H1 (cell line): Measurements from ENCODE around the gene HNRNPDL. TPM values are rescaled to one million over a fixed set of nuclear protein-coding genes. Genes with fewer than 3 reads are reported as not detected.

Source experiments
- CTCF ChIA-PET: fragments of 300-600 bp; sonication (Branson Sonifier 250); formaldehyde crosslinking; loops from one replicate; lab custom pipeline; 2021; ENCODE audit not compliant: partially characterized antibody; lab: Charles Lee
- POLR2A ChIA-PET: fragments of 300-600 bp; sonication (Branson Sonifier 250); formaldehyde crosslinking; loops from one replicate; lab custom pipeline; 2021; ENCODE audit warnings: inconsistent platforms; ENCODE audit not compliant: partially characterized antibody; lab: Charles Lee
- DNase-seq, 2 experiments: peaks; one replicate each; pipeline versions ENCODE4 v3.0.0 to v3.0.0-alpha.2; 2010 to 2022; ENCODE audit warnings: low spot score in 2 of 2, low read depth in 1 of 2, mixed read lengths in 1 of 2
- FAIRE-seq: peaks from 2 replicates; lab custom pipeline; 2011; peaks lifted over from hg19 to GRCh38; lab: Jason Lieb, UNC
- H2AFZ ChIP-seq: 2 replicates; pipeline ENCODE4 v1.8.1; 2012; ENCODE audit warnings: low read length, inconsistent platforms
- H2AK5ac ChIP-seq: 2 replicates; pipeline ENCODE4 v1.6.1; 2013; ENCODE audit warnings: low read depth, low read length
- H2BK120ac ChIP-seq: replicated peaks from 2 replicates; pipeline ENCODE3; 2013; ENCODE audit warnings: low read depth, low read length, inconsistent platforms
- H2BK12ac ChIP-seq: 2 replicates; pipeline ENCODE4 v1.6.1; 2013; ENCODE audit warnings: low read depth, low read length
- H2BK15ac ChIP-seq: 2 replicates; pipeline ENCODE4 v1.6.1; 2013; ENCODE audit warnings: low read length
- H2BK20ac ChIP-seq: 2 replicates; pipeline ENCODE4 v1.6.1; 2013; ENCODE audit warnings: low read length
- H2BK5ac ChIP-seq: 2 replicates; pipeline ENCODE4 v1.6.1; 2013; ENCODE audit warnings: low read depth, low read length
- H3K14ac ChIP-seq: 2 replicates; pipeline ENCODE4 v1.6.1; 2013; ENCODE audit warnings: inconsistent platforms; ENCODE audit not compliant: insufficient read length
- H3K18ac ChIP-seq: 2 replicates; pipeline ENCODE4 v1.6.1; 2013; ENCODE audit warnings: low read length; ENCODE audit errors: extremely low read depth
- H3K23ac ChIP-seq: 2 replicates; pipeline ENCODE4 v1.6.1; 2013; ENCODE audit warnings: inconsistent platforms; ENCODE audit not compliant: insufficient read length
- H3K23me2 ChIP-seq: 2 replicates; pipeline ENCODE4 v1.6.1; 2013; ENCODE audit warnings: low read depth, low read length
- H3K27ac ChIP-seq: 2 replicates; pipeline ENCODE4 v1.6.1; 2011; ENCODE audit warnings: low read depth, low read length, inconsistent platforms
- H3K27me3 ChIP-seq, 4 experiments: replicated peaks in 1 of 4; 1 replicate in 1 of 4; 2 replicates in 3 of 4; pipeline versions ENCODE4 v1.6.1 to v1.8.1; 2011 to 2013; ENCODE audit warnings: low read length in 3 of 4, mild to moderate bottlenecking in 3 of 4, inconsistent platforms in 2 of 4, mixed read lengths in 2 of 4, moderate library complexity in 1 of 4; ENCODE audit not compliant: control insufficient read depth in 3 of 4, insufficient read depth in 3 of 4; ENCODE audit errors: extremely low read depth in 1 of 4
- H3K36me3 ChIP-seq, 4 experiments: 2 replicates each; pipeline versions ENCODE4 v1.6.1 to v1.8.1; 2011 to 2013; ENCODE audit warnings: mild to moderate bottlenecking in 4 of 4, low read length in 3 of 4, moderate library complexity in 2 of 4, control low read depth in 1 of 4, inconsistent platforms in 1 of 4; ENCODE audit not compliant: insufficient read depth in 4 of 4, control insufficient read depth in 2 of 4
- H3K4ac ChIP-seq: replicated peaks from 2 replicates; pipeline ENCODE3; 2013; ENCODE audit warnings: low read length, low read depth, mixed read lengths, inconsistent platforms; ENCODE audit not compliant: insufficient read length
- H3K4me1 ChIP-seq, 4 experiments: replicated peaks in 1 of 4; 1 replicate in 1 of 4; 2 replicates in 3 of 4; pipeline versions ENCODE4 v1.6.1 to v1.8.1; 2011 to 2013; ENCODE audit warnings: low read length in 3 of 4, inconsistent platforms in 2 of 4, mixed read lengths in 1 of 4; ENCODE audit not compliant: insufficient read depth in 4 of 4, control insufficient read depth in 3 of 4
- H3K4me2 ChIP-seq, 2 experiments: 2 replicates each; pipeline versions ENCODE4 v1.6.1 to v1.8.1; 2011 to 2013; ENCODE audit warnings: low read depth in 2 of 2, low read length in 2 of 2, control low read depth in 1 of 2, inconsistent platforms in 1 of 2, mild to moderate bottlenecking in 1 of 2; ENCODE audit not compliant: insufficient read depth in 1 of 2
- H3K4me3 ChIP-seq, 4 experiments: fragments of 200-600, 300-600 bp in 1 of 4; sonication (generic), shearing (Covaris generic), sonication (Bioruptor Twin) in 1 of 4; 2 replicates each; pipeline versions ENCODE4 v1.5.1 to v1.8.1; 2011 to 2016; ENCODE audit warnings: low read length in 4 of 4, low read depth in 3 of 4, control low read depth in 2 of 4, inconsistent platforms in 2 of 4, mild to moderate bottlenecking in 2 of 4, mixed read lengths in 1 of 4, moderate library complexity in 1 of 4; ENCODE audit not compliant: insufficient read depth in 2 of 4; ENCODE audit errors: extremely low read depth in 1 of 4
- H3K56ac ChIP-seq: replicated peaks from 2 replicates; pipeline ENCODE3; 2013; ENCODE audit warnings: low read depth, mild to moderate bottlenecking, mixed read lengths, low read length, inconsistent platforms; ENCODE audit not compliant: insufficient read length
- H3K79me1 ChIP-seq: 2 replicates; pipeline ENCODE4 v1.6.1; 2013; ENCODE audit warnings: low read depth, low read length, control low read depth
- H3K79me2 ChIP-seq, 2 experiments: 2 replicates each; pipeline versions ENCODE4 v1.6.1 to v1.8.1; 2012 to 2013; ENCODE audit warnings: low read length in 2 of 2, mild to moderate bottlenecking in 2 of 2, inconsistent platforms in 1 of 2; ENCODE audit not compliant: insufficient read depth in 2 of 2, control insufficient read depth in 1 of 2
- H3K9ac ChIP-seq, 4 experiments: replicated peaks in 1 of 4; 1 replicate in 1 of 4; 2 replicates in 3 of 4; pipeline versions ENCODE4 v1.6.1 to v1.8.1; 2011 to 2013; ENCODE audit warnings: low read depth in 3 of 4, low read length in 3 of 4, control low read depth in 2 of 4, mild to moderate bottlenecking in 2 of 4, moderate library complexity in 2 of 4, inconsistent platforms in 1 of 4; ENCODE audit errors: extremely low read depth in 1 of 4
- H3K9me3 ChIP-seq, 2 experiments: 2 replicates each; pipeline versions ENCODE4 v1.6.1 to v1.8.1; 2012 to 2013; ENCODE audit warnings: mild to moderate bottlenecking in 2 of 2, moderate library complexity in 2 of 2, control low read depth in 1 of 2, inconsistent platforms in 1 of 2, low read depth in 1 of 2, low read length in 1 of 2, mixed read lengths in 1 of 2; ENCODE audit not compliant: insufficient read depth in 2 of 2
- H4K20me1 ChIP-seq, 2 experiments: replicated peaks in 1 of 2; 2 replicates each; pipeline versions ENCODE3 to v1.8.1; 2011 to 2013; ENCODE audit warnings: inconsistent platforms in 2 of 2, low read length in 2 of 2, mild to moderate bottlenecking in 1 of 2; ENCODE audit not compliant: insufficient read depth in 2 of 2, control insufficient read depth in 1 of 2
- H4K5ac ChIP-seq: 2 replicates; pipeline ENCODE4 v1.6.1; 2013; ENCODE audit warnings: low read length, low read depth, mixed read lengths, inconsistent platforms; ENCODE audit not compliant: insufficient read length
- H4K8ac ChIP-seq: 2 replicates; pipeline ENCODE4 v1.8.0; 2013; ENCODE audit warnings: mild to moderate bottlenecking, moderate library complexity, low read length, inconsistent platforms; ENCODE audit not compliant: insufficient read depth; ENCODE audit errors: extremely low read depth
- H4K91ac ChIP-seq: replicated peaks from 2 replicates; pipeline ENCODE3; 2013; ENCODE audit warnings: low read length, mixed read lengths, inconsistent platforms; ENCODE audit not compliant: insufficient read length
- BACH1 ChIP-seq: IDR thresholded peaks from 2 replicates; pipeline ENCODE4 v1.6.1; 2012; ENCODE audit warnings: low read length, improper control_type of control experiment
- EP300 ChIP-seq, 2 experiments: IDR thresholded peaks; 1 replicate in 1 of 2; 2 replicates in 1 of 2; pipeline ENCODE4 v1.6.1; 2011 to 2012; ENCODE audit warnings: low read depth in 2 of 2, low read length in 2 of 2, mild to moderate bottlenecking in 2 of 2, borderline replicate concordance in 1 of 2, inconsistent platforms in 1 of 2, moderate library complexity in 1 of 2
- FOSL1 ChIP-seq: IDR thresholded peaks from 2 replicates; pipeline ENCODE4 v1.6.1; 2011; ENCODE audit warnings: mild to moderate bottlenecking, low read depth, low read length, moderate library complexity; ENCODE audit not compliant: insufficient read depth
- RAD21 ChIP-seq, 2 experiments: IDR thresholded peaks in 1 of 2; conservative IDR thresholded peaks in 1 of 2; 2 replicates each; pipeline ENCODE4 v1.6.1; 2011; ENCODE audit warnings: low read depth in 2 of 2, low read length in 2 of 2, improper control_type of control experiment in 1 of 2, inconsistent platforms in 1 of 2, mild to moderate bottlenecking in 1 of 2, moderate library complexity in 1 of 2
- WGBS, 2 experiments: shearing (Covaris generic) in 1 of 2; methylation state at CpG; one replicate each; pipeline versions ENCODE4 v1.1.6 to v1.1.7; 2013 to 2015; ENCODE audit warnings: low lambda C conversion rate in 2 of 2, mixed read lengths in 2 of 2, inconsistent platforms in 1 of 2, low coverage in 1 of 2, missing lambda C conversion rate in 1 of 2; ENCODE audit not compliant: insufficient replicate concordance in 2 of 2, insufficient coverage in 1 of 2, insufficient read length in 1 of 2; ENCODE audit errors: extremely low coverage in 1 of 2, missing lambda C conversion rate in 1 of 2; 5-methylcytosine and 5-hydroxymethylcytosine counted together
- polyA plus RNA-seq, 7 experiments: library from polyadenylated mRNA; depleted of rRNA in 3 of 7; stranded (reverse) in 5 of 7; unstranded in 2 of 7; fragments of >200 nt in 5 of 7; fragments of 200-250 nt in 2 of 7; gene quantifications; 1 replicate in 5 of 7; 2 replicates in 1 of 7; 4 replicates in 1 of 7; pipeline versions ENCODE4 v1.2.1 to v1.2.3, GENCODE V29; 2011 to 2013; ENCODE audit warnings: missing spikeins in 2 of 7, mixed read lengths in 2 of 7
- total RNA-seq: library from RNA; stranded (reverse); fragmentation: NEBNext Ultra II Directional; extraction: Animal tissue kit (Norgen Biotek cat#: 25700); gene quantifications from 2 replicates; pipeline ENCODE4 v1.2.1, GENCODE V29; 2021
- TF ChIP-seq, protein P1 (sequence below), 3 experiments: IDR thresholded peaks; 1 replicate in 2 of 3; 2 replicates in 1 of 3; pipeline versions ENCODE4 v1.5.1 to v1.6.1; 2011; ENCODE audit warnings: low read length in 3 of 3, mild to moderate bottlenecking in 3 of 3, inconsistent platforms in 2 of 3, low read depth in 1 of 3, moderate library complexity in 1 of 3; ENCODE audit not compliant: insufficient read depth in 1 of 3; ENCODE audit errors: control extremely low read depth in 1 of 3

HNRNPDL gene
- total and polyA plus RNA-seq, 2 of the 8 experiments (the other 6 are each of a cell fraction or from before 2014, with no cell fraction given), result 197 to 411 TPM

DNA sequence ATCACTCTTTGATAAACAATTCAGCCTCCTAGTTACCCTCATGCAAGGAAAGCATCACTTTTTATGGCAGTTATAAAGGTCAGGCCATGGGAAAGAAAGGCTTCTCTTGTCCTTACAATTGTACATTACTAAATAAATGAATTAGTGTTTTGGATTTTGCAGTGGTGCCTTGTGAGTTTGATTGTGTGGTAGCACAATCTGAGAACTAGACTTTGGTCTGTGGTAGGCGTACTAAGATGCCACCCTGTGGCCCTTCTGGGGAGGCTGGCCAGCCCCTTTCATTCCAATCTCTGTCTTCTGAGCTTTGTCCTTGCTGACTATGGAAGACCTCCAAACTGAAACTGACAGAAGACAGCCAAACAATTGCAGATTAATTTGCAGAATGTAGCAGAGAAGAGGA, 41.9 kb downstream of the HNRNPDL start:
- no peak overlapping the region for H3K4me2 ChIP-seq
- H3K4me3 ChIP-seq, result no peak overlapping the region
- no peaks in the 10 kb centered on the region for H3K79me1 ChIP-seq
- no peak overlapping the region for H2BK12ac ChIP-seq
- no peak overlapping the region for H3K56ac ChIP-seq
- peaks cover 0 to 10% of the 10 kb centered on the region in 2 experiments; a peak in 1 of 4 replicates for H3K9me3 ChIP-seq
- no peaks in the 10 kb centered on the region for H3K79me2 ChIP-seq
- H2BK5ac ChIP-seq, result no peak overlapping the region
- DNase-seq (no peak), FAIRE-seq (no peak)
- no peak overlapping the region for H3K14ac ChIP-seq
- H4K8ac ChIP-seq, result no peak overlapping the region
- no peak overlapping the region for H3K9ac ChIP-seq
- ChIA-PET CTCF (interaction anchor here (1.1 to 1.8 kb wide), 4 partner anchors 8 to 14 kb away, joined by 3 to 14 read pairs (median 4); partner anchors contain the start of gene HNRNPD), POLR2A (interaction anchor here (0.8 to 4.0 kb wide), 10 partner anchors 8 to 41 kb away, joined by 3 to 24 read pairs (median 4); partner anchors contain the start of genes HNRNPD and HNRNPDL)
- H2BK120ac ChIP-seq, result no peak overlapping the region
- H2AK5ac ChIP-seq, result no peak overlapping the region
- no peak overlapping the region for H3K23ac ChIP-seq
- H3K27me3 ChIP-seq, result no peaks in the 10 kb centered on the region
- no peak overlapping the region for H2BK15ac ChIP-seq
- H4K91ac ChIP-seq, result no peak overlapping the region
- no peak overlapping the region for H3K18ac ChIP-seq
- no peak overlapping the region for H3K4ac ChIP-seq
- 92% methylated on average over 1 of the region's 1 CpG; no CpG with 5 or more reads in 1 of the 2 experiments for WGBS, 2 experiments
- no peaks in the 10 kb centered on the region for H4K20me1 ChIP-seq
- no peak for TF ChIP-seq BACH1
- no peak for TF ChIP-seq EP300 (IDR thresholded peaks at IDR 0.05; ENCODE audit: borderline replicate concordance in 1 of 2, low read depth in 2 of 2, low read length in 2 of 2)
- TF ChIP-seq, protein P1, sequence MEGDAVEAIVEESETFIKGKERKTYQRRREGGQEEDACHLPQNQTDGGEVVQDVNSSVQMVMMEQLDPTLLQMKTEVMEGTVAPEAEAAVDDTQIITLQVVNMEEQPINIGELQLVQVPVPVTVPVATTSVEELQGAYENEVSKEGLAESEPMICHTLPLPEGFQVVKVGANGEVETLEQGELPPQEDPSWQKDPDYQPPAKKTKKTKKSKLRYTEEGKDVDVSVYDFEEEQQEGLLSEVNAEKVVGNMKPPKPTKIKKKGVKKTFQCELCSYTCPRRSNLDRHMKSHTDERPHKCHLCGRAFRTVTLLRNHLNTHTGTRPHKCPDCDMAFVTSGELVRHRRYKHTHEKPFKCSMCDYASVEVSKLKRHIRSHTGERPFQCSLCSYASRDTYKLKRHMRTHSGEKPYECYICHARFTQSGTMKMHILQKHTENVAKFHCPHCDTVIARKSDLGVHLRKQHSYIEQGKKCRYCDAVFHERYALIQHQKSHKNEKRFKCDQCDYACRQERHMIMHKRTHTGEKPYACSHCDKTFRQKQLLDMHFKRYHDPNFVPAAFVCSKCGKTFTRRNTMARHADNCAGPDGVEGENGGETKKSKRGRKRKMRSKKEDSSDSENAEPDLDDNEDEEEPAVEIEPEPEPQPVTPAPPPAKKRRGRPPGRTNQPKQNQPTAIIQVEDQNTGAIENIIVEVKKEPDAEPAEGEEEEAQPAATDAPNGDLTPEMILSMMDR (IDR thresholded peaks at IDR 0.05; ENCODE audit: control extremely low read depth in 1 of 3, insufficient read depth in 1 of 3, low read depth in 1 of 3, low read length in 3 of 3), result peak in 2 of 3 experiments; percentile 2 to 14; a peak in 2 of 4 replicates
- TF ChIP-seq FOSL1, result no peak
- peak; percentile 11 to 30; a peak in 2 of 4 replicates for TF ChIP-seq RAD21 (IDR thresholded peaks at IDR 0.05 in 1 of 2, conservative IDR thresholded peaks at IDR 0.05 in 1 of 2; ENCODE audit: low read depth in 2 of 2, low read length in 2 of 2)
- no peaks in the 10 kb centered on the region for H3K36me3 ChIP-seq
- no peaks in the 10 kb centered on the region for H3K4me1 ChIP-seq
- no peaks in the 10 kb centered on the region for H3K23me2 ChIP-seq
- no peak overlapping the region for H3K27ac ChIP-seq
- H2AFZ ChIP-seq, result no peak overlapping the region
- no peak overlapping the region for H2BK20ac ChIP-seq
- H4K5ac ChIP-seq, result no peak overlapping the region
